ENCODE results near the gene FRMD4A.

DNA sequence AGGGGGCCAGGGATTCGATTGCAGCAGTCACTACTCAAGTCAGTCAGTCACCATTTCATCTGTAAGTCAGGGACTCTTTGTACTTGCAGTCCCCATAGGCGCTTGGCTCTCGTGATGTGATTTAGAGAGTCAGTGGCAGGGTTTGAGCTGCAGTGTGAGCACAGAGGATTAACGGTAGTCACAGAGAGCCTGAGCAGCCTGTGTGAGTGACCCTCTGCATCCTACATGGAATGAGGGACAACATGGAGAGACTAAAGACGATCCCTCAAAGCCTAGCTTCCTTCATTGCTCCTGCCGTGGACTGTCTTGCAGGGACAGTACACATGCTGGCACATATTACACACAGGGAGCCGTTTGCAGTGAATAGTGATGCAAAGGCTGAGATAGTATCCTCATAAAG is 687.7 kb downstream of the FRMD4A start:
- TF ChIP-seq, protein P1, sequence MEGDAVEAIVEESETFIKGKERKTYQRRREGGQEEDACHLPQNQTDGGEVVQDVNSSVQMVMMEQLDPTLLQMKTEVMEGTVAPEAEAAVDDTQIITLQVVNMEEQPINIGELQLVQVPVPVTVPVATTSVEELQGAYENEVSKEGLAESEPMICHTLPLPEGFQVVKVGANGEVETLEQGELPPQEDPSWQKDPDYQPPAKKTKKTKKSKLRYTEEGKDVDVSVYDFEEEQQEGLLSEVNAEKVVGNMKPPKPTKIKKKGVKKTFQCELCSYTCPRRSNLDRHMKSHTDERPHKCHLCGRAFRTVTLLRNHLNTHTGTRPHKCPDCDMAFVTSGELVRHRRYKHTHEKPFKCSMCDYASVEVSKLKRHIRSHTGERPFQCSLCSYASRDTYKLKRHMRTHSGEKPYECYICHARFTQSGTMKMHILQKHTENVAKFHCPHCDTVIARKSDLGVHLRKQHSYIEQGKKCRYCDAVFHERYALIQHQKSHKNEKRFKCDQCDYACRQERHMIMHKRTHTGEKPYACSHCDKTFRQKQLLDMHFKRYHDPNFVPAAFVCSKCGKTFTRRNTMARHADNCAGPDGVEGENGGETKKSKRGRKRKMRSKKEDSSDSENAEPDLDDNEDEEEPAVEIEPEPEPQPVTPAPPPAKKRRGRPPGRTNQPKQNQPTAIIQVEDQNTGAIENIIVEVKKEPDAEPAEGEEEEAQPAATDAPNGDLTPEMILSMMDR (conservative IDR thresholded peaks at IDR 0.05; ENCODE audit: low read length): no peak
- TF ChIP-seq EZH2phosphoT487 (IDR thresholded peaks at IDR 0.05; ENCODE audit: borderline replicate concordance, low read depth, low read length): no peak
